T-helper 2 cell treated with Interferon-gamma antibody and Interleukin-4, amounts not matched to agents 5 μg/mL and 100 μg/mL, for 36 hours (primary cell): ENCODE results near the gene JPH2.

Experiments used
- DNase-seq: peaks from one replicate; pipeline ENCODE4 v3.0.0; 2021; ENCODE audit warnings: low spot score
- H3K27ac Mint-ChIP-seq: one replicate; pipeline ENCODE4 v1.8.0; 2021; ENCODE audit warnings: mild to moderate bottlenecking, mixed read lengths
- H3K27me3 Mint-ChIP-seq: one replicate; pipeline ENCODE4 v1.8.0; 2021; ENCODE audit warnings: low read depth, mixed read lengths
- H3K36me3 Mint-ChIP-seq: one replicate; pipeline ENCODE4 v1.8.0; 2021; ENCODE audit warnings: low read depth, mixed read lengths
- H3K4me1 Mint-ChIP-seq: one replicate; pipeline ENCODE4 v1.8.0; 2021; ENCODE audit warnings: low read depth, mixed read lengths
- H3K4me3 Mint-ChIP-seq: one replicate; pipeline ENCODE4 v1.8.0; 2022; ENCODE audit warnings: mild to moderate bottlenecking, moderate library complexity, mixed read lengths
- H3K9me3 Mint-ChIP-seq: one replicate; pipeline ENCODE4 v1.8.0; 2021; ENCODE audit warnings: mixed read lengths

The JPH2 gene

GRCh38 chr20:44112889-44113617 lies 73.9 kb downstream of the JPH2 start:
- Mint-ChIP-seq H3K4me3 (no peak overlapping the region), H3K9me3 (peaks cover 2% of the 10 kb centered on the region), H3K27me3 (peaks cover 19% of the 10 kb centered on the region), H3K36me3 (no peaks in the 10 kb centered on the region), H3K27ac (no peak overlapping the region), H3K4me1 (peaks cover 4% of the 10 kb centered on the region)
- DNase-seq = no peak

DNA sequence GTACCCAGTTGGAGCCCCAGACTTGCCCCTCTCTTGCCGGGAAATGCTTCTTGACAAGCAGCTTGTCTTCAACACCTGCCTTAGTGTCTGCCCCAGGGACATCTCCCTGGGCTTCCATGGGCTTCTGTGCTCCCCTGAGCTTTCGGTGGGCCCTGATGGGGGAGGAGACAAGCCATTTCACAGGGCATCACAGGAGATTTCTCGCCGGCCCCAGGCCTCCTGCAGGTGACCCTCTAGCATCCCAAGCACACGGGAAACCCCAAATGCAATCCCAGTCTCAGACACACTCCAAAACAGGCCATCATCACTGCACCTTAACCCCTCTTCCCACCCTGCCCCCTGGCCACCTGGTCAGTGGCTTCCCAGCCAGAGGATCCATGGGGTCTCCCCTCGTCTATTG lies 74.5 kb downstream of the JPH2 start:
- Mint-ChIP-seq H3K27me3 (peaks cover 20% of the 10 kb centered on the region), H3K4me1 (peaks cover 4% of the 10 kb centered on the region), H3K36me3 (no peaks in the 10 kb centered on the region), H3K9me3 (peaks cover 8% of the 10 kb centered on the region), H3K4me3 (no peak overlapping the region), H3K27ac (no peak overlapping the region)
- DNase-seq = no peak

- peaks cover 23% of the 10 kb centered on the region for H3K27me3 Mint-ChIP-seq
- peaks cover 12% of the 10 kb centered on the region for H3K9me3 Mint-ChIP-seq
- H3K36me3 Mint-ChIP-seq = no peaks in the 10 kb centered on the region
- H3K27ac Mint-ChIP-seq = no peak overlapping the region
- H3K4me1 Mint-ChIP-seq = peaks cover 4% of the 10 kb centered on the region
- H3K4me3 Mint-ChIP-seq = no peak overlapping the region
- DNase-seq = no peak
Measured at GRCh38 chr20:44111712-44112335, 75.2 kb downstream of the JPH2 start.

DNA sequence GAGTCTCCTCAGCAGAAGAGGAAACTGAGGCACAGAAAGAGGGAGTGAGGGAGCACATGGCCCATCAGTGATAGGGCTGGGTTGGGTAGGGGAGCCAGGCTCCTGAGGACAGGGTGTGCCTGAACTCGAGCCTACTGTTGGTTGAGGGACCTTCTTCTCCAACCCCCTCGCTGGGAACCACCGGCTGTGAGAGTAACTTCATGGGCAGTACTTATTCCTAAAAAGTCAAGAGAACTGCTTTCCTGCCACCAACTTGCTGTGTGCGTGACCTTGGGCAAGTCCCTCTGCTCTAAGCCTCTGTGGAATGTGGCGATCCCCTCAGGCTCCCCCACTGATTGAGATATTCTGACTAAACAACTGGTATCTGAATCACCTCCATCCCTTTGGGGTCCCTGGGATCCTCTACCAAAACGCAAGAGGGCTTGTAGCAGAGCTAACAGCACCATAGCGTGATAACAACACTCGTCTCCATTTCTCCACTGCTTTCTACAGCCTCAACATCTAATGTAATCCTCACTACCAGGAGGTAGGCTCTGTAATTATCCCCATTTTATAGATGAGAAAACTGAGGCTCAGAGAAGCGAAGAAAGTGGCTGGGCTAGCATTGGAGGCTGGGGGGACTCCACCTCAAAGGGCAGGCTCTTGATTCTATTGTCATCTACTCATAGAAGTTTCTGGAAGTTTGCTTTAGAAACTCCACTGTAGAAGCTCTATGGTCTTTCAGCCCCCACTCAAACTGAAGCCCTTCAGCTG lies 76.0 kb downstream of the JPH2 start:
- no peak for DNase-seq
- Mint-ChIP-seq H3K36me3 (no peaks in the 10 kb centered on the region), H3K27me3 (peaks cover 21% of the 10 kb centered on the region), H3K4me1 (no peaks in the 10 kb centered on the region), H3K9me3 (peaks cover 12% of the 10 kb centered on the region), H3K4me3 (no peak overlapping the region), H3K27ac (no peak overlapping the region)

- Mint-ChIP-seq H3K36me3 (no peaks in the 10 kb centered on the region), H3K27ac (no peak overlapping the region), H3K4me1 (no peaks in the 10 kb centered on the region), H3K27me3 (peaks cover 23% of the 10 kb centered on the region), H3K9me3 (peaks cover 12% of the 10 kb centered on the region), H3K4me3 (no peak overlapping the region)
- no peak for DNase-seq
Measured at GRCh38 chr20:44109951-44110361, 77.0 kb downstream of the JPH2 start.

DNA sequence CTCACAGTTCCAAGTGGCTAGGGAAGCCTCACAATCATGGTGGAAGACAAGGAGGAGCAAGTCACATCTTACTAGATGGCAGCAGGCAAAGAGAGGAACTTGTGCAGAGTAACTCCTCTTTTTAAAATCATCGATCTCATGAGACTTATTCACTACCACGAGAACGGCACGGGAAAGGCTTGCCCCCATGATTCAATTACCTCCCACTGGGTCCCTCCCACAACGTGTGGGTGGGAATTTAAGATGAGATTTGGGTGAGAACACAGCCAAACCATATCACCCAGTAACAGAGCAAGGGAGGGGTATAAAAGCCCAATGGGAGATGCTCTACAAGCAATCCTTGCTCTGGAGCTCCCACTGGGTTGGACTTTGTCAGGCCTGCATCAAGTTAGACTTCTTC lies 80.4 kb downstream of the JPH2 start:
- peaks cover 37% of the 10 kb centered on the region for H3K27me3 Mint-ChIP-seq
- DNase-seq = no peak

GRCh38 chr20:44104798-44105517 lies 82.0 kb downstream of the JPH2 start:
- Mint-ChIP-seq H3K9me3 (peaks cover 12% of the 10 kb centered on the region), H3K4me3 (no peak overlapping the region), H3K4me1 (no peaks in the 10 kb centered on the region), H3K27ac (no peak overlapping the region), H3K36me3 (no peaks in the 10 kb centered on the region), H3K27me3 (peaks cover 50% of the 10 kb centered on the region)
- DNase-seq = no peak

More for the DNA sequence above, 80.4 kb downstream of the JPH2 start:
- no peaks in the 10 kb centered on the region for H3K4me1 Mint-ChIP-seq
- no peak overlapping the region for H3K27ac Mint-ChIP-seq
- H3K4me3 Mint-ChIP-seq = no peak overlapping the region
- no peaks in the 10 kb centered on the region for H3K36me3 Mint-ChIP-seq
- peaks cover 12% of the 10 kb centered on the region for H3K9me3 Mint-ChIP-seq

DNA sequence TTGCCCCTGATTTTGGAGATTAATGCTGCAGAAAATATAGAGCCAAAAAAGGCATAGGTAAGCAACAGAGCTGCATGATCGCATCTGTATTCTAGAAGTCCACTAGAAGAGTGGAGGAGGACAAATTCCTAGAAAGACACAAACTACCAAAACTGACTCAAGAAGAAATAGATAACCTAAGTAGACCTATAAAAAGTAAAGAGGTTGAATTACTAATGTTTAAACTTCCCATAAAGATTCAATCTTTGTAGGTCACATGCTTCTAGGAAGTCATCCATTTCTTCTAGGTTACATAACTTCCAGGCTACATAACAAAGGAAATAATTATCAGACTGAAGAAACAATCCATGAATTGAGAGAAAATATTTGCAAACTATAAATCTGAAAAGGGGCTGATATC lies 84.4 kb downstream of the JPH2 start:
- H3K4me3 Mint-ChIP-seq = no peak overlapping the region
- H3K4me1 Mint-ChIP-seq = no peaks in the 10 kb centered on the region
- no peaks in the 10 kb centered on the region for H3K36me3 Mint-ChIP-seq
- H3K27me3 Mint-ChIP-seq = peaks cover 54% of the 10 kb centered on the region
- DNase-seq = no peak
- peaks cover 5% of the 10 kb centered on the region for H3K9me3 Mint-ChIP-seq
- H3K27ac Mint-ChIP-seq = no peak overlapping the region

- no peaks in the 10 kb centered on the region for H3K9me3 Mint-ChIP-seq
- no peaks in the 10 kb centered on the region for H3K36me3 Mint-ChIP-seq
- peaks cover 41% of the 10 kb centered on the region for H3K27me3 Mint-ChIP-seq
- no peak for DNase-seq
- no peak overlapping the region for H3K27ac Mint-ChIP-seq
- H3K4me3 Mint-ChIP-seq = no peak overlapping the region
- no peaks in the 10 kb centered on the region for H3K4me1 Mint-ChIP-seq
Measured at GRCh38 chr20:44099832-44100231, 87.2 kb downstream of the JPH2 start.

GRCh38 chr20:44098657-44099056 lies 88.3 kb downstream of the JPH2 start:
- H3K36me3 Mint-ChIP-seq = no peaks in the 10 kb centered on the region
- H3K4me1 Mint-ChIP-seq = no peaks in the 10 kb centered on the region
- no peak for DNase-seq
- H3K4me3 Mint-ChIP-seq = no peak overlapping the region
- H3K27me3 Mint-ChIP-seq = peaks cover 33% of the 10 kb centered on the region
- H3K27ac Mint-ChIP-seq = no peak overlapping the region
- H3K9me3 Mint-ChIP-seq = no peaks in the 10 kb centered on the region

- Mint-ChIP-seq H3K27me3 (peaks cover 32% of the 10 kb centered on the region), H3K9me3 (no peaks in the 10 kb centered on the region), H3K4me3 (no peak overlapping the region), H3K4me1 (no peaks in the 10 kb centered on the region), H3K27ac (no peak overlapping the region), H3K36me3 (no peaks in the 10 kb centered on the region)
- no peak for DNase-seq
Measured at GRCh38 chr20:44098256-44098630, 88.7 kb downstream of the JPH2 start.

DNA sequence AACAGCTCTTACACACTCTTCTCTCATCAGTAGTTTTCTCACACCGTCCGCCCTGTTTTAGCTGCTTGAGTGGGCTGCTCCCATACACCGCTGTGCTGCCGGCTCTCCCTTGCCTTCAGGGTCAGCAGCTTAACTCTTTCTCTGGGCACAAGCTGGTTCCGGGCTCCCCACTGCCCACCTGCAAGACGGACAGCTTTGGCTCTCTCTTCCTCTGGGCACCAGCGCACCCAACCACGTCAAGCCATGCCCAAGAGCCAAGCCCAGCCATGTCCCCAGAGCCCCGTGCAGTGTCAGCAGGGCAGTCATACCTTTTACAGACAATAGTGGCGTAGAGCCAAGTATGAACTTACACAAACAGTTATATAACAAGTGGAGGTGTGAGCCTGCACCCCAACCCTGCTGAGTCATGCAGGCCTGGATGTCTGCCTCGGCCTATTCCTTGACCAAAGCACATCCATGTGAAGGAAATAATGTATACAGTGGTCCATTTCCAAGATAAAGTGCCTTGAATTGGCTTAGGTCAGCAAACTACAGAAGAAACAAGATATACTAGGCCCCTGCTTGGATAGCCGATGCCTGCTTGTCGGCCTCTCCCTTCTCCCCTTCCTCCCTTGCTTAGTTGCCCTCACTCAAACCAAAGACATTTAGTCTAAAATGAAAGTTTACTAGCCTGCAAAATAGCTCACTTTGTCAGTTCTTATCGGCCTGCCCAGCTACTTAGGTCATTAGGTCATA lies 89.3 kb downstream of the JPH2 start:
- Mint-ChIP-seq H3K4me1 (peaks cover 2% of the 10 kb centered on the region), H3K9me3 (no peaks in the 10 kb centered on the region), H3K4me3 (no peak overlapping the region), H3K27ac (no peak overlapping the region), H3K27me3 (peaks cover 28% of the 10 kb centered on the region), H3K36me3 (no peaks in the 10 kb centered on the region)
- DNase-seq = no peak

GRCh38 chr20:44095831-44096230 lies 91.2 kb downstream of the JPH2 start:
- peaks cover 16% of the 10 kb centered on the region for H3K27me3 Mint-ChIP-seq
- peaks cover 2% of the 10 kb centered on the region for H3K4me1 Mint-ChIP-seq
- no peak overlapping the region for H3K27ac Mint-ChIP-seq
- H3K9me3 Mint-ChIP-seq = no peaks in the 10 kb centered on the region
- no peak overlapping the region for H3K4me3 Mint-ChIP-seq
- no peak for DNase-seq
- H3K36me3 Mint-ChIP-seq = no peaks in the 10 kb centered on the region
